Measurements from ENCODE around the gene ZFHX2.

DNA sequence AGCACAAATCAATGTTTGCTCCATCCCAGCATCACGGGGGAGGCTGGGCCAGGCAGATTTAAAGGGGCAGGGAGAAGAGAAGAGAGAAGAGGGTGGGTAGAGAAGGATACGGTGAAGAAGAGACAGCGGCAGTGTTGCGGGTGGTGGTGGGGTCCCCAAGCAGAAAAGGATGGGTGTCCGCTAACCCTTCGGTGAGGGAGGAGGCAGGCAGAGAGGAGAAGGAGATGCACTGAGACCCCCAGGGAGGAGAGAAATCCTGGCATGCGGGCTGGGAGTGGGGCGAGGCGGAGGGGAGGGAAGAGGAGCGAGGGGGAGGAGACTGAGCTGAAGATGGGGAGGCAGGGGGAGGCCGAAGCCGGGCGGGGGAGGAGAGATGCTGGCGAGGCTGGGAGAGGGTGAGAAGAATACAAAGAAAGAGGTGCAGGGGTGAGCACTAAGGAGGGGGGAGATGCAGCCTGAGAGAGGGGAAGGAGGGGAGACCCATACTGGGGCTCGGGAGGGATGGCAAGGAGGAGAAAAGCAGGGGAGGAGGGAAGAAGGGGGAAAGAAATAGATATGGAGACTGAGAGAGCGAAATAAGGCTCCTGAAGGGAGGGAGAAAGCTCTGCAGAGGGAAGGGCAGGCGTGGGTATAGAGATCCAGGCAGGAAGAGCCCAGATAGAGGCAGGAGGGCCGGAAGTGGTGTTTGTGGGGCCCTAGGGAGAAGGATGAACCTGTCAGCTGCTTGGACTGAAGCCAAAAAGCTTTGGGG, 27.2 kb upstream of the ZFHX2 start, which contains the start of gene JPH4:
- TF ChIP-seq, protein P1, sequence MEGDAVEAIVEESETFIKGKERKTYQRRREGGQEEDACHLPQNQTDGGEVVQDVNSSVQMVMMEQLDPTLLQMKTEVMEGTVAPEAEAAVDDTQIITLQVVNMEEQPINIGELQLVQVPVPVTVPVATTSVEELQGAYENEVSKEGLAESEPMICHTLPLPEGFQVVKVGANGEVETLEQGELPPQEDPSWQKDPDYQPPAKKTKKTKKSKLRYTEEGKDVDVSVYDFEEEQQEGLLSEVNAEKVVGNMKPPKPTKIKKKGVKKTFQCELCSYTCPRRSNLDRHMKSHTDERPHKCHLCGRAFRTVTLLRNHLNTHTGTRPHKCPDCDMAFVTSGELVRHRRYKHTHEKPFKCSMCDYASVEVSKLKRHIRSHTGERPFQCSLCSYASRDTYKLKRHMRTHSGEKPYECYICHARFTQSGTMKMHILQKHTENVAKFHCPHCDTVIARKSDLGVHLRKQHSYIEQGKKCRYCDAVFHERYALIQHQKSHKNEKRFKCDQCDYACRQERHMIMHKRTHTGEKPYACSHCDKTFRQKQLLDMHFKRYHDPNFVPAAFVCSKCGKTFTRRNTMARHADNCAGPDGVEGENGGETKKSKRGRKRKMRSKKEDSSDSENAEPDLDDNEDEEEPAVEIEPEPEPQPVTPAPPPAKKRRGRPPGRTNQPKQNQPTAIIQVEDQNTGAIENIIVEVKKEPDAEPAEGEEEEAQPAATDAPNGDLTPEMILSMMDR (IDR thresholded peaks at IDR 0.05): no peak
- no peak for TF ChIP-seq POLR2A (IDR thresholded peaks at IDR 0.05)
